ENCODE data around the gene TPP2. TPM values are rescaled to one million over a fixed set of nuclear protein-coding genes. Genes with fewer than 3 reads are reported as not detected.

TPP2 gene
- total RNA-seq, 1 experiment from 2014 or later: 68.3 TPM

DNA sequence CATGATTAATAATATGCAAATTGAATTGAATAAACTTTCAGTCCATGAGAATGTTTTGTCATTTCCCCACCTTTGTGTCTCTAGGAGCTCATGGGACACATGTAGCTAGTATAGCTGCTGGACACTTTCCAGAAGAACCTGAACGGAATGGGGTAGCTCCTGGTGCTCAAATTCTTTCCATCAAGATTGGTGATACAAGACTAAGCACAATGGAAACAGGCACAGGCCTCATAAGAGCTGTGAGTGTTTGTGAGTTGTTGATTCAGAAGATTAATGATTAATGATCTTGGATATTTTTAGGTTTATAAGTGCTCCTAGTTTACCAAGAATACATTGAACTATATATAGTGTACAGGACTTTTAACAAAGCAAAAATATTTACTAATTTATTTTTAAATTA is 30.1 kb downstream of the TPP2 start:
- CTCF ChIA-PET: no interaction called here
- Mint-ChIP-seq H3K36me3 (peaks cover 63% of the 10 kb centered on the region), H3K27me3 (ENCODE audit: low read depth) (no peaks in the 10 kb centered on the region), H3K4me3 (no peak overlapping the region), H3K9me3 (no peaks in the 10 kb centered on the region), H3K4me1 (no peaks in the 10 kb centered on the region), H3K27ac (no peak overlapping the region)
- POLR2A ChIA-PET: interaction anchor here (0.7 kb wide), 1 partner anchor 35 kb away, joined by 3 read pairs; no protein-coding TSS in a partner anchor
- DNase-seq (ENCODE audit: low spot score) (no peak), ATAC-seq (no peak)
- no peak for TF ChIP-seq NFE2L1 (CRISPR knock-in tag; IDR thresholded peaks at IDR 0.05)
- TF ChIP-seq, protein P1, sequence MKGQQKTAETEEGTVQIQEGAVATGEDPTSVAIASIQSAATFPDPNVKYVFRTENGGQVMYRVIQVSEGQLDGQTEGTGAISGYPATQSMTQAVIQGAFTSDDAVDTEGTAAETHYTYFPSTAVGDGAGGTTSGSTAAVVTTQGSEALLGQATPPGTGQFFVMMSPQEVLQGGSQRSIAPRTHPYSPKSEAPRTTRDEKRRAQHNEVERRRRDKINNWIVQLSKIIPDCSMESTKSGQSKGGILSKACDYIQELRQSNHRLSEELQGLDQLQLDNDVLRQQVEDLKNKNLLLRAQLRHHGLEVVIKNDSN (CRISPR knock-in tag; IDR thresholded peaks at IDR 0.05): no peak
- TF ChIP-seq TEAD4 (CRISPR knock-in tag; IDR thresholded peaks at IDR 0.05): no peak
- no peak for TF ChIP-seq ZNF671 (CRISPR knock-in tag; IDR thresholded peaks at IDR 0.05)
- TF ChIP-seq, protein P2, sequence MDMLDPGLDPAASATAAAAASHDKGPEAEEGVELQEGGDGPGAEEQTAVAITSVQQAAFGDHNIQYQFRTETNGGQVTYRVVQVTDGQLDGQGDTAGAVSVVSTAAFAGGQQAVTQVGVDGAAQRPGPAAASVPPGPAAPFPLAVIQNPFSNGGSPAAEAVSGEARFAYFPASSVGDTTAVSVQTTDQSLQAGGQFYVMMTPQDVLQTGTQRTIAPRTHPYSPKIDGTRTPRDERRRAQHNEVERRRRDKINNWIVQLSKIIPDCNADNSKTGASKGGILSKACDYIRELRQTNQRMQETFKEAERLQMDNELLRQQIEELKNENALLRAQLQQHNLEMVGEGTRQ (CRISPR knock-in tag; IDR thresholded peaks at IDR 0.05): no peak
- TF ChIP-seq, protein P3, sequence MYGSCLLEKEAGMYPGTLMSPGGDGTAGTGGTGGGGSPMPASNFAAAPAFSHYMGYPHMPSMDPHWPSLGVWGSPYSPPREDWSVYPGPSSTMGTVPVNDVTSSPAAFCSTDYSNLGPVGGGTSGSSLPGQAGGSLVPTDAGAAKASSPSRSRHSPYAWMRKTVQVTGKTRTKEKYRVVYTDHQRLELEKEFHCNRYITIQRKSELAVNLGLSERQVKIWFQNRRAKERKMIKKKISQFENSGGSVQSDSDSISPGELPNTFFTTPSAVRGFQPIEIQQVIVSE (CRISPR knock-in tag; IDR thresholded peaks at IDR 0.05; ENCODE audit: borderline replicate concordance): no peak
- no peak for TF ChIP-seq GABPB1 (CRISPR knock-in tag; IDR thresholded peaks at IDR 0.05)

DNA sequence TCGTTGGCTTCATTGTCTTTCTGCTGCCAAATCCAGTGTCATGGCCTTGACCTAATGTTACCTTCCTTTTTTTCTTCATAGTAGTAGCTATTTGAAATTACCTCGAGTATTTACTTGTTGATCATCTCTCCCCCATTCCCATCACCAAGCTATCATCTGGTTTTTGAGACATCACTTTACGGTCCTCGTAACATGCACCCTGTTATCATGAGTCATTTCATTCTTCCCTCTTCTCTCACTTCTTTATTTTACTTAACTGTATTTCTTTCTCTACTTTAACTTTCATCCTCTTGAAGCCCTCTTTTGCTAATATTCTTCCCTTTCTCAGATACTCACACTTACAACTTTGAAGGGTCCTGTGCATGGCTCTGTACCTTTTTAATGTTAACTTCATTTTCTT is 31.8 kb downstream of the TPP2 start:
- H3K9me3 Mint-ChIP-seq: no peaks in the 10 kb centered on the region
- POLR2A ChIA-PET: no interaction called here
- no peak overlapping the region for H3K4me3 Mint-ChIP-seq
- H3K36me3 Mint-ChIP-seq: peaks cover 59% of the 10 kb centered on the region
- no peaks in the 10 kb centered on the region for H3K4me1 Mint-ChIP-seq
- DNase-seq (ENCODE audit: low spot score) (no peak), ATAC-seq (no peak)
- H3K27ac Mint-ChIP-seq: no peak overlapping the region
- no peak for TF ChIP-seq ZNF423 (CRISPR knock-in tag; IDR thresholded peaks at IDR 0.05)
- no peak for TF ChIP-seq TP53 (CRISPR knock-in tag; IDR thresholded peaks at IDR 0.05)
- no peak for TF ChIP-seq CREM (CRISPR knock-in tag; IDR thresholded peaks at IDR 0.05)
- no peak for TF ChIP-seq ELF4 (CRISPR knock-in tag; IDR thresholded peaks at IDR 0.05; ENCODE audit: low read depth)
- no peak for TF ChIP-seq ZNF671 (CRISPR knock-in tag; IDR thresholded peaks at IDR 0.05)
- no peak for TF ChIP-seq NFATC4 (CRISPR knock-in tag; IDR thresholded peaks at IDR 0.05)
- no peak for TF ChIP-seq RELA (CRISPR knock-in tag; IDR thresholded peaks at IDR 0.05; ENCODE audit: borderline replicate concordance)
- TF ChIP-seq, protein P4, sequence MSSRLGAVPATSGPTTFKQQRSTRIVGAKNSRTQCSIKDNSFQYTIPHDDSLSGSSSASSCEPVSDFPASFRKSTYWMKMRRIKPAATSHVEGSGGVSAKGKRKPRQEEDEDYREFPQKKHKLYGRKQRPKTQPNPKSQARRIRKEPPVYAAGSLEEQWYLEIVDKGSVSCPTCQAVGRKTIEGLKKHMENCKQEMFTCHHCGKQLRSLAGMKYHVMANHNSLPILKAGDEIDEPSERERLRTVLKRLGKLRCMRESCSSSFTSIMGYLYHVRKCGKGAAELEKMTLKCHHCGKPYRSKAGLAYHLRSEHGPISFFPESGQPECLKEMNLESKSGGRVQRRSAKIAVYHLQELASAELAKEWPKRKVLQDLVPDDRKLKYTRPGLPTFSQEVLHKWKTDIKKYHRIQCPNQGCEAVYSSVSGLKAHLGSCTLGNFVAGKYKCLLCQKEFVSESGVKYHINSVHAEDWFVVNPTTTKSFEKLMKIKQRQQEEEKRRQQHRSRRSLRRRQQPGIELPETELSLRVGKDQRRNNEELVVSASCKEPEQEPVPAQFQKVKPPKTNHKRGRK (CRISPR knock-in tag; IDR thresholded peaks at IDR 0.05; ENCODE audit: borderline replicate concordance): no peak
- CTCF ChIA-PET: no interaction called here
- no peaks in the 10 kb centered on the region for H3K27me3 Mint-ChIP-seq (ENCODE audit: low read depth)

DNA sequence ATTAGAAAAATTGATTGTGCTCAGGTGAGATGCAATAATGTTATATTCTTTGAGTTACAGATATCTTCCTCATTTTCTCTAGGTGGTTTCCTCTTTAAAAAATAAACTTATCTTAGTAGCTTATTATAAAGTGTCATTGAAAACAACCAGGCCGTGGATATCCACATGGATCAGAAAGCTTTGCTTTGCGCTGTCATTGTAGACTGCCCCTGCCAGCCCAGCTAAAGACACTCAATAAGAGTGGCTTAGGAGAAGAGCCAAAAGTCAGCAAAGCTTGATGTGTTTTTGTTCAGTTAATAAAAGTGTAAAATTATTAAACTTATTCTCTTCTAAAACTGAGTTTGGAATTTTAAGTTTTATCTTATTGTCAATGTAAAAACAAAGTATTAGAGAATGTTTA is 34.4 kb downstream of the TPP2 start:
- DNase-seq (ENCODE audit: low spot score) (no peak), ATAC-seq (no peak)
- Mint-ChIP-seq H3K27me3 (ENCODE audit: low read depth) (no peaks in the 10 kb centered on the region), H3K27ac (no peak overlapping the region), H3K4me3 (no peak overlapping the region), H3K36me3 (peaks cover 78% of the 10 kb centered on the region), H3K9me3 (no peaks in the 10 kb centered on the region), H3K4me1 (no peaks in the 10 kb centered on the region)
- TF ChIP-seq NFE2L1 (CRISPR knock-in tag; IDR thresholded peaks at IDR 0.05): no peak
- TF ChIP-seq SP1 (CRISPR knock-in tag; conservative IDR thresholded peaks at IDR 0.05): no peak
- no peak for TF ChIP-seq TCF7 (CRISPR knock-in tag; IDR thresholded peaks at IDR 0.05; ENCODE audit: low read depth)
- TF ChIP-seq ZNF396 (CRISPR knock-in tag; IDR thresholded peaks at IDR 0.05; ENCODE audit: borderline replicate concordance): no peak
- TF ChIP-seq ZNF317 (CRISPR knock-in tag; IDR thresholded peaks at IDR 0.05; ENCODE audit: borderline replicate concordance, low read depth): no peak
- TF ChIP-seq, protein P2 (CRISPR knock-in tag; IDR thresholded peaks at IDR 0.05): no peak
- no peak for TF ChIP-seq CBFB (CRISPR knock-in tag; IDR thresholded peaks at IDR 0.05; ENCODE audit: low read depth)
- TF ChIP-seq JAZF1 (CRISPR knock-in tag; IDR thresholded peaks at IDR 0.05): no peak
- TF ChIP-seq ZNF219 (CRISPR knock-in tag; IDR thresholded peaks at IDR 0.05; ENCODE audit: borderline replicate concordance): no peak
- TF ChIP-seq SMAD4 (CRISPR knock-in tag; IDR thresholded peaks at IDR 0.05): no peak
- no peak for TF ChIP-seq FOXP1 (CRISPR knock-in tag; IDR thresholded peaks at IDR 0.05; ENCODE audit: borderline replicate concordance)
- TF ChIP-seq ZBTB21 (CRISPR knock-in tag; IDR thresholded peaks at IDR 0.05; ENCODE audit: borderline replicate concordance): no peak
- no peak for TF ChIP-seq NFATC4 (CRISPR knock-in tag; IDR thresholded peaks at IDR 0.05)
- CTCF ChIA-PET: no interaction called here
- POLR2A ChIA-PET: no interaction called here
